IMR-90 (cell line): ENCODE results near the gene TRIO. TPM values are rescaled to one million over a fixed set of nuclear protein-coding genes. Genes with fewer than 3 reads are reported as not detected.

Experiments
- ATAC-seq: fragments of 200-7000 bp; cut with Tn5 transposase; 2 replicates; pipeline ENCODE4 v1.9.1; 2020; ENCODE audit warnings: low read depth, mild to moderate bottlenecking, moderate library complexity
- BruUV-seq: library from RNA; stranded (reverse); fragments of 400-500 nt; replicated peaks from 2 replicates; lab custom pipeline; 2021; lab: Mats Ljungman, UMichigan
- CTCF ChIA-PET: fragments of 300-600 bp; formaldehyde crosslinking; extraction: SDS; loops from one replicate; lab custom pipeline; 2021; ENCODE audit warnings: antibody characterized with exemption; lab: Yijun Ruan, JAX
- POLR2A ChIA-PET: fragments of 300-600 bp; sonication (Branson Sonifier 250); formaldehyde crosslinking; loops from one replicate; lab custom pipeline; 2022; ENCODE audit warnings: antibody characterized with exemption; ENCODE audit not compliant: unreplicated experiment; lab: Charles Lee
- DNase-seq: peaks from one replicate; pipeline ENCODE4 v3.0.0; 2013
- H2AFZ ChIP-seq: replicated peaks from 2 replicates; pipeline ENCODE3; 2013; ENCODE audit warnings: low read length, mild to moderate bottlenecking; ENCODE audit not compliant: poor library complexity
- H2AK5ac ChIP-seq: 2 replicates; pipeline ENCODE4 v1.6.1; 2013; ENCODE audit warnings: low read depth, low read length, inconsistent platforms
- H2AK9ac ChIP-seq: replicated peaks from 2 replicates; pipeline ENCODE3; 2013; ENCODE audit warnings: mild to moderate bottlenecking, low read depth, low read length, moderate library complexity; ENCODE audit not compliant: poor library complexity
- H2BK120ac ChIP-seq: 2 replicates; pipeline ENCODE4 v1.6.1; 2013; ENCODE audit warnings: low read depth, low read length, inconsistent platforms
- H2BK15ac ChIP-seq: 3 replicates; pipeline ENCODE4 v1.6.1; 2013; ENCODE audit warnings: low read depth, low read length, inconsistent platforms
- H2BK20ac ChIP-seq: 2 replicates; pipeline ENCODE4 v1.6.1; 2013; ENCODE audit warnings: low read depth, mild to moderate bottlenecking, inconsistent platforms, low read length, moderate library complexity
- H2BK5ac ChIP-seq: 2 replicates; pipeline ENCODE4 v1.6.1; 2013; ENCODE audit warnings: mild to moderate bottlenecking, low read depth, low read length, inconsistent platforms; ENCODE audit not compliant: poor library complexity, severe bottlenecking
- H3K14ac ChIP-seq: replicated peaks from 2 replicates; pipeline ENCODE4 v1.6.1; 2013; ENCODE audit warnings: low read depth, low read length, inconsistent platforms
- H3K18ac ChIP-seq: 2 replicates; pipeline ENCODE4 v1.6.1; 2013; ENCODE audit warnings: low read depth, low read length, control low read depth
- H3K23ac ChIP-seq: 2 replicates; pipeline ENCODE4 v1.6.1; 2013; ENCODE audit warnings: low read depth, low read length, inconsistent platforms
- H3K27ac ChIP-seq: 2 replicates; pipeline ENCODE4 v1.5.1; 2013; ENCODE audit warnings: mild to moderate bottlenecking, control low read depth, low read length; ENCODE audit not compliant: insufficient read depth
- H3K27me3 ChIP-seq: 2 replicates; pipeline ENCODE4 v1.6.1; 2013; ENCODE audit warnings: low read length; ENCODE audit not compliant: control insufficient read depth, insufficient read depth
- H3K36me3 ChIP-seq: 2 replicates; pipeline ENCODE4 v1.6.1; 2013; ENCODE audit warnings: low read length, mixed read lengths; ENCODE audit not compliant: control insufficient read depth, insufficient read depth
- H3K4ac ChIP-seq: 2 replicates; pipeline ENCODE4 v1.6.1; 2013; ENCODE audit warnings: low read depth, low read length, inconsistent platforms
- H3K4me1 ChIP-seq: 2 replicates; pipeline ENCODE4 v1.6.1; 2013; ENCODE audit warnings: low read length, mixed read lengths; ENCODE audit not compliant: control insufficient read depth, insufficient read depth
- H3K4me2 ChIP-seq: 2 replicates; pipeline ENCODE4 v1.6.1; 2013; ENCODE audit warnings: low read depth, mild to moderate bottlenecking, control low read depth, low read length, moderate library complexity
- H3K4me3 ChIP-seq: 2 replicates; pipeline ENCODE4 v1.5.1; 2013; ENCODE audit warnings: low read depth, mild to moderate bottlenecking, control low read depth, low read length, moderate library complexity; ENCODE audit not compliant: insufficient read depth
- H3K56ac ChIP-seq: 2 replicates; pipeline ENCODE4 v1.6.1; 2013; ENCODE audit warnings: low read length, inconsistent platforms; ENCODE audit not compliant: insufficient read depth; ENCODE audit errors: extremely low read depth
- H3K79me1 ChIP-seq, 2 experiments: 2 replicates each; pipeline ENCODE4 v1.6.1; 2013; ENCODE audit warnings: low read length in 2 of 2, inconsistent platforms in 1 of 2, low read depth in 1 of 2
- H3K9ac ChIP-seq: 2 replicates; pipeline ENCODE4 v1.6.1; 2013; ENCODE audit warnings: low read depth, low read length, control low read depth
- H3K9me1 ChIP-seq: 2 replicates; pipeline ENCODE4 v1.6.1; 2013; ENCODE audit warnings: low read length, inconsistent platforms; ENCODE audit not compliant: insufficient read depth
- H3K9me3 ChIP-seq: 2 replicates; pipeline ENCODE4 v1.6.1; 2013; ENCODE audit warnings: low read length; ENCODE audit not compliant: control insufficient read depth, insufficient read depth
- H4K20me1 ChIP-seq: 2 replicates; pipeline ENCODE4 v1.6.1; 2013; ENCODE audit warnings: low read length, inconsistent platforms; ENCODE audit not compliant: insufficient read depth
- H4K5ac ChIP-seq: 2 replicates; pipeline ENCODE4 v1.6.1; 2013; ENCODE audit warnings: mild to moderate bottlenecking, low read depth, low read length, control low read depth
- H4K8ac ChIP-seq, 2 experiments: 2 replicates each; pipeline ENCODE4 v1.6.1; 2013; ENCODE audit warnings: low read depth in 2 of 2, low read length in 2 of 2, control low read depth in 1 of 2, inconsistent platforms in 1 of 2
- H4K91ac ChIP-seq: 2 replicates; pipeline ENCODE4 v1.6.1; 2013; ENCODE audit warnings: low read depth, low read length, inconsistent platforms; ENCODE audit not compliant: insufficient read depth
- CHD1 ChIP-seq: IDR thresholded peaks from 2 replicates; pipeline ENCODE4 v1.6.1; 2012; ENCODE audit warnings: low read depth, low read length, improper control_type of control experiment
- MAFK ChIP-seq: IDR thresholded peaks from 2 replicates; pipeline ENCODE4 v1.6.1; 2012; ENCODE audit warnings: low read depth, low read length, improper control_type of control experiment
- POLR2A ChIP-seq: IDR thresholded peaks from 2 replicates; pipeline ENCODE4 v1.6.1; 2012; ENCODE audit warnings: mild to moderate bottlenecking, low read depth, low read length
- RAD21 ChIP-seq: IDR thresholded peaks from 2 replicates; pipeline ENCODE4 v1.6.1; 2012; ENCODE audit warnings: low read length, improper control_type of control experiment
- USF2 ChIP-seq: fragments of 150-350 bp; IDR thresholded peaks from 2 replicates; pipeline ENCODE4 v1.6.1; 2017; ENCODE audit warnings: mild to moderate bottlenecking, antibody characterized with exemption, low read length, low read depth
- WGBS, 2 experiments: methylation state at CpG; one replicate each; pipeline versions ENCODE4 v1.1.5 to v1.1.7; 2013; ENCODE audit warnings: missing lambda C conversion rate in 2 of 2; ENCODE audit not compliant: insufficient read length in 1 of 2; ENCODE audit errors: extremely low coverage in 2 of 2; 5-methylcytosine and 5-hydroxymethylcytosine counted together
- dilution Hi-C: fragments of 300-500 bp; cut with HindIII; formaldehyde crosslinking; loops from one replicate; pipeline ENCODE4 v1.14.3; 2018; ENCODE audit warnings: low sequenced_read_pairs; ENCODE audit not compliant: unreplicated experiment
- in situ Hi-C: fragments of 300-500 bp; cut with MboI; formaldehyde crosslinking; loops from 3 replicates; pipeline ENCODE4 v1.14.3; 2019; ENCODE audit warnings: low sequenced_read_pairs, inconsistent platforms, mixed read lengths
- intact Hi-C: fragments of 100-400 bp; cut with micrococcal nuclease; formaldehyde crosslinking; loops from 2 replicates; pipeline ENCODE4 v1.10.0; 2022
- polyA plus RNA-seq, 3 experiments: library from polyadenylated mRNA; depleted of rRNA; stranded (reverse); fragments of >200 nt; gene quantifications; 2 replicates each; pipeline ENCODE4 v1.2.3, GENCODE V29; 2012; ENCODE audit warnings: low replicate concordance in 1 of 3
- total RNA-seq: library from RNA; depleted of rRNA; stranded (reverse); fragments of >200 nt; gene quantifications from 2 replicates; pipeline ENCODE4 v1.2.3, GENCODE V29; 2012

Gene TRIO
- total and polyA plus RNA-seq, 2 of the 4 experiments (the other 2 are of a cell fraction), result 206 to 522 TPM

GRCh38 chr5:14545308-14545707, 402.2 kb downstream of the TRIO start:
- no peak overlapping the region for H4K5ac ChIP-seq
- H2BK15ac ChIP-seq, result no peak overlapping the region
- no peak overlapping the region for H3K56ac ChIP-seq
- no peaks in the 10 kb centered on the region for H3K9me1 ChIP-seq
- no peak overlapping the region for H4K8ac ChIP-seq
- no peak overlapping the region for H2AK5ac ChIP-seq
- ATAC-seq (no peak), DNase-seq (no peak)
- H3K4me2 ChIP-seq, result no peak overlapping the region
- peaks cover 3% of the 10 kb centered on the region; the same call in 1 of the 2 replicates for H3K9me3 ChIP-seq
- no peak overlapping the region for H2BK5ac ChIP-seq
- no peak overlapping the region for H3K9ac ChIP-seq
- no peak overlapping the region for H3K23ac ChIP-seq
- H3K79me1 ChIP-seq, result no peaks in the 10 kb centered on the region
- H3K27me3 ChIP-seq, result peaks cover 44% of the 10 kb centered on the region
- ChIA-PET CTCF (no interaction called here), POLR2A (no interaction called here)
- H3K4ac ChIP-seq, result no peak overlapping the region
- dilution Hi-C loops (no loop called here), intact Hi-C loops (no loop called here), in situ Hi-C loops (no loop called here)
- H4K91ac ChIP-seq, result no peak overlapping the region
- no TSS peak for BruUV-seq
- no peaks in the 10 kb centered on the region for H3K4me1 ChIP-seq
- no peak overlapping the region for H2BK120ac ChIP-seq
- H3K14ac ChIP-seq, result no peak overlapping the region
- no peak for TF ChIP-seq USF2
- no peak for TF ChIP-seq RAD21
- TF ChIP-seq POLR2A, result no peak
- no peak for TF ChIP-seq MAFK
- no peak for TF ChIP-seq CHD1
- no peak overlapping the region for H2AK9ac ChIP-seq
- no peaks in the 10 kb centered on the region for H3K36me3 ChIP-seq
- WGBS, 2 experiments, result no CpG with 5 or more reads among the region's 3 CpGs
- H2BK20ac ChIP-seq, result no peak overlapping the region
- no peak overlapping the region for H3K18ac ChIP-seq
- no peak overlapping the region for H3K4me3 ChIP-seq
- H4K20me1 ChIP-seq, result no peaks in the 10 kb centered on the region
- no peak overlapping the region for H3K27ac ChIP-seq
- no peak overlapping the region for H2AFZ ChIP-seq
